Stomach smooth muscle (tissue), 2 donors: ENCODE results near the gene CBLN2.
A peak's percentile ranks its signal among the peaks of the same experiment; 100 is the strongest.

Experiments
- H3K27ac ChIP-seq: one replicate; pipeline ENCODE4 v1.7.0; 2013; ENCODE audit warnings: mild to moderate bottlenecking, low read length, inconsistent platforms
- H3K27me3 ChIP-seq, 2 donors: one replicate each; pipeline ENCODE4 v1.7.0; 2013; ENCODE audit warnings: low read length in 2 of 2; ENCODE audit not compliant: insufficient read depth in 2 of 2, control insufficient read depth in 1 of 2
- H3K36me3 ChIP-seq, 2 donors: one replicate each; pipeline ENCODE4 v1.7.0; 2013; ENCODE audit warnings: low read length in 2 of 2; ENCODE audit not compliant: control insufficient read depth in 2 of 2, insufficient read depth in 2 of 2
- H3K4me1 ChIP-seq: one replicate; pipeline ENCODE4 v1.7.0; 2013; ENCODE audit warnings: low read length; ENCODE audit not compliant: control insufficient read depth, insufficient read depth
- H3K4me3 ChIP-seq, 2 donors: one replicate each; pipeline ENCODE4 v1.7.0; 2013; ENCODE audit warnings: low read length in 2 of 2
- H3K9ac ChIP-seq, 2 donors: one replicate each; pipeline ENCODE4 v1.7.0; 2013; ENCODE audit warnings: low read length in 2 of 2, mild to moderate bottlenecking in 1 of 2
- H3K9me3 ChIP-seq, 2 donors: one replicate each; pipeline ENCODE4 v1.7.0; 2013; ENCODE audit warnings: low read length in 2 of 2; ENCODE audit not compliant: control insufficient read depth in 2 of 2
- donor health status: healthy.
- donor health status: Pancreatic carcinoma.

CBLN2 gene

DNA sequence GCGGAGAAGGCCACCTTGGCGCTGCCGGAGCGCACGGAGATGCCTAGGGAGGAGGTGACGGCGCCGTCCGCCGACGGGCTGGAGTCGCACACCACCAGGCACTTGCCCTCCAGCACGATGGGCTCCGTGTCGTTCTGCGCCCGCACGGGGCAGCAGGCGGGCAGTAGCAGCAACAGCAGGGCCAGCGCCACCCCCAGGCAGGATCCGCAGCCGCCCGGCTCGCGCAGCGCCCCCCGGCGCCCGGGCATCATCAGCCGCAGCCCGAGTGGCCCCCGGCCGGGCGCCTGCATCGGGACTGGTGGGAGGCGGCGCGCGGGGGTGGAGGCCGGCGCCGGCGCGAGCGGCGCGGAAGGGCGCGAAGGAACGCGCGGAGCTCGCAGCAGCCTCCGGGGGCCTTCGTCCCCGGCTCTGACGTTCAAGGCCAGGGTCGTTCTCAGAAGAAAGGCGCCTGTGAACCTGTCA, 2.2 kb downstream of the CBLN2 start:
- Histone ChIP-seq H3K9me3 (no peaks in the 10 kb centered on the region), H3K4me1 (peaks cover 9% of the 10 kb centered on the region), H3K9ac (no peak overlapping the region), H3K4me3 (peak overlapping the region in 1 of 2 donors; percentile 22), H3K36me3 (no peaks in the 10 kb centered on the region), H3K27me3 (peaks cover 11 to 33% of the 10 kb centered on the region in 2 donors), H3K27ac (no peak overlapping the region)

DNA sequence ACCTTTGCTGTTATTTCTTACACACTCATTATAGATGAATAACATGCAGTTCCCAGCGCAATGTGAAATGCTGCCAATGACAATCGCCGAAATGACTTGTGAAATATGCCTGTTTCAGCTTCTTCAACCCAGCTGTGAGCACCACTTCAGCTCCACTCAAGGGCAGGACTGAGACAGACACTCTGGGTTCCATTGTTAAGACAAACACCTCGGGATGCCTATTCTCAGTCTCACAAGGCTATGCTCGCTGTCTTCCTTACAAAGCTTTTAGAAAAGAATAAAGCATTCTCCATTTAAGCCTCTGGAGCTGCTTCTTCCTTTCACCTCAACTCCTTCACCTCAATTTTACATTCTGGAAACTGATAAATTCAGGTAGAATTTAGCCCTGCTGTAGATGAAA, 4.2 kb downstream of the CBLN2 start:
- Histone ChIP-seq H3K36me3 (no peaks in the 10 kb centered on the region), H3K27me3 (peaks cover 11 to 30% of the 10 kb centered on the region in 2 donors), H3K4me3 (no peak overlapping the region), H3K9ac (no peak overlapping the region), H3K27ac (no peak overlapping the region), H3K4me1 (peaks cover 9% of the 10 kb centered on the region), H3K9me3 (no peaks in the 10 kb centered on the region)

DNA sequence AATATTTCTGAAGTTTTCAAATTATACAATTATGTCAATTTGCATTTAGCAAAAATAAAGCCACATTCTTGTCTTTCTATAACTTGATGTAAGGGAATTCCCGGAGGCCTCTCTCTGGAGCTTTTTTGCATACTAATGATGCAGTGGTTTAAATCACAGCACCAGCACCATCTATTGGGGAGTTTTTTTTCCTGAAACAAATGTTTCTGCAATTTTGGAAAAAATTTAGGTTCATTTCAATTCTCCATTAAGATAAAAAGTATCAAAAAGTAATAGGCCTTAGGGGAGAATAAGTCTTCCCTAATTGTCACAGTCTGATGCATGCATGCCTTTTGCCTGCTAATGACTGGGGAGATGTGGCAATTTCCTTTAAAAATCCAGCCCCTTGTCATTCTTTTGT, 13.5 kb downstream of the CBLN2 start:
- Histone ChIP-seq H3K9ac (no peak overlapping the region), H3K9me3 (no peaks in the 10 kb centered on the region), H3K4me1 (no peaks in the 10 kb centered on the region), H3K4me3 (no peak overlapping the region), H3K36me3 (no peaks in the 10 kb centered on the region), H3K27me3 (no peaks in the 10 kb centered on the region), H3K27ac (no peak overlapping the region)

DNA sequence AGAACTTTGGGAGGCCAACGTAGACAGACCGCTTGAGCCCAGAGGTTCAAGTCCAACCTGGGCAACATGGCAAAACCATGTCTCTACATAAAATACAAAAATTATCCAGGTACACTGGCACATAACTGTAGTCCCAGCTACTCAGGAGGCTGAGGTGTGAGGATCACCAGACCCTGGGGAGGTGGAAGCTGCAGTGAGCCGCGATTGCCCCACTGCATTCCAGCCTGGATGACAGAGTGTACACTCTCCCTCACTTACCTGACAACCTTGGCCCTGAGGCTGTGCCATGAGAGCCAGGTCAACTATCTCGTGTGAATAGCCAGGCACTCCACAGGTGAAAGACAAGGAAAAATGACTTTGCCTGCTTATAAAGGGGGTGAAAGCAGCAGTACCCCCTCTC, 39.3 kb downstream of the CBLN2 start:
- H3K4me3 ChIP-seq = no peak overlapping the region
- H3K27me3 ChIP-seq = no peaks in the 10 kb centered on the region
- no peak overlapping the region for H3K27ac ChIP-seq
- no peaks in the 10 kb centered on the region for H3K9me3 ChIP-seq
- H3K36me3 ChIP-seq = no peaks in the 10 kb centered on the region
- H3K9ac ChIP-seq = no peak overlapping the region
- H3K4me1 ChIP-seq = no peaks in the 10 kb centered on the region

DNA sequence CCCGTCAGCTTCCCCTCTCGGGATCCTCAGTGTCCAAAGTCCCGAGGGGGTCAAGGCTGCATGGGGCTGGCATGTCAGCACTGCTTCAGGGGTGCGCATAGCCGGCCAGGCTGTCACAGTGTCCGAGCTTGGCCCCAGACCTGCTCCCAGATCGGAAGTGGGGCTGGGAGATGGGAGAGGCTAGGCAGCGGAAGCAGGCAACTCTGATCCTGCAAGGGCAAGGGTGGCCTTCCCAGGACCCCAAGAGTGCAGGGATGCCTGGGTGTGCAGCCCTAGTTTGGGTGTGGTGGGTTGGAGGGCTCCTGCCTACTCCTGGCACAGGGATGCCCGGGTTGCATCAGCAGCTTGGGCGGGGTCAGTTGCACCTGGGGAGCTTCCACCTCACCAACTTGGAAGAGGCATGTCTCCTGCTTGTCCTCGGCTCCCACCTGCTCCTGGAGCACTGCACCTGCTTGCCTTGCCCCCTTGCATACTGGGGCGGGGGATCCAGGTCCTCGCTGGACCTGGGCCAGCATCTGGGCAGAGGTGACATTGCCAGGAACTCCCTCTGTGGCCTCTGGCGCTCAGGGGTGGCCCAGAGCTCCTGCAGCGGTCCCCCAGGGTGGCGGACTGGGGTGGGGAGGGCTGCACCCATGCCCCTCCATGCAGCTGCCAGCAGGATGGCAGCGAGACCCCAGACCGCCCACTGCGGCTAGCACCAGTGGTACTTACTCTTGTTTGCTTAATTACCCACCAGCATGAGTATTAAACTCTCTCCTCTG, 41.3 kb downstream of the CBLN2 start:
- H3K27ac ChIP-seq = no peak overlapping the region
- no peak overlapping the region for H3K9ac ChIP-seq
- no peak overlapping the region for H3K4me3 ChIP-seq
- no peaks in the 10 kb centered on the region for H3K27me3 ChIP-seq
- H3K9me3 ChIP-seq = no peaks in the 10 kb centered on the region
- H3K36me3 ChIP-seq = no peaks in the 10 kb centered on the region
- H3K4me1 ChIP-seq = no peaks in the 10 kb centered on the region

DNA sequence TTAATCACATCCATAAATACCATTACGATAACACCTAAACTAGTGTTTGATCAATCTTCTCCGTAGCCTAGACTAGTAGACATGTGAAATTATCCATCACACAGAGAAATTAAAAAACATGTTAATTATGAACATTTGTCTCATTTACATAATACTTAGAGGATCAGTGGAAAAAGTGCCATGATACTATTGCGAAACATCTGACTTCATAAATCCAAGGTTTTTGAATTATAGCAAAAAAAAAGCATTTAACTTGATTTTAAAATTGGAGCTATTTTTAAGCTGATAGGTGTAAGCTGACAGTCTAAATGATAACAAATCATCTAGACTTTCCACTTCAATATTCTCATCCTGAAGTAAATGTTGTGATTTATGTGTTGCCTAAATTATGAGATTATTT, 51.6 kb downstream of the CBLN2 start:
- no peaks in the 10 kb centered on the region for H3K36me3 ChIP-seq
- H3K9me3 ChIP-seq = no peaks in the 10 kb centered on the region
- H3K4me3 ChIP-seq = no peak overlapping the region
- no peak overlapping the region for H3K9ac ChIP-seq
- no peak overlapping the region for H3K27ac ChIP-seq
- H3K27me3 ChIP-seq = no peaks in the 10 kb centered on the region
- H3K4me1 ChIP-seq = no peaks in the 10 kb centered on the region
